Ishikawa (cell line): ENCODE measurements around the gene TMOD3.

Source experiments
- CEBPB ChIP-seq: IDR thresholded peaks from 2 replicates; pipeline ENCODE4 v1.6.1; 2012
- EGR1 ChIP-seq: IDR thresholded peaks from 2 replicates; pipeline ENCODE4 v1.6.1; 2012
- EP300 ChIP-seq: IDR thresholded peaks from 2 replicates; pipeline ENCODE4 v1.6.1; 2012; ENCODE audit warnings: borderline replicate concordance
- TAF1 ChIP-seq: IDR thresholded peaks from 2 replicates; pipeline ENCODE4 v1.6.1; 2012; ENCODE audit warnings: low read depth, mild to moderate bottlenecking
- TEAD4 ChIP-seq: IDR thresholded peaks from 2 replicates; pipeline ENCODE4 v1.6.1; 2012
- YY1 ChIP-seq: IDR thresholded peaks from 2 replicates; pipeline ENCODE4 v1.6.1; 2012; ENCODE audit warnings: low read depth
- TF ChIP-seq, protein P1 (sequence below): IDR thresholded peaks from 2 replicates; pipeline ENCODE4 v1.6.1; 2012

DNA sequence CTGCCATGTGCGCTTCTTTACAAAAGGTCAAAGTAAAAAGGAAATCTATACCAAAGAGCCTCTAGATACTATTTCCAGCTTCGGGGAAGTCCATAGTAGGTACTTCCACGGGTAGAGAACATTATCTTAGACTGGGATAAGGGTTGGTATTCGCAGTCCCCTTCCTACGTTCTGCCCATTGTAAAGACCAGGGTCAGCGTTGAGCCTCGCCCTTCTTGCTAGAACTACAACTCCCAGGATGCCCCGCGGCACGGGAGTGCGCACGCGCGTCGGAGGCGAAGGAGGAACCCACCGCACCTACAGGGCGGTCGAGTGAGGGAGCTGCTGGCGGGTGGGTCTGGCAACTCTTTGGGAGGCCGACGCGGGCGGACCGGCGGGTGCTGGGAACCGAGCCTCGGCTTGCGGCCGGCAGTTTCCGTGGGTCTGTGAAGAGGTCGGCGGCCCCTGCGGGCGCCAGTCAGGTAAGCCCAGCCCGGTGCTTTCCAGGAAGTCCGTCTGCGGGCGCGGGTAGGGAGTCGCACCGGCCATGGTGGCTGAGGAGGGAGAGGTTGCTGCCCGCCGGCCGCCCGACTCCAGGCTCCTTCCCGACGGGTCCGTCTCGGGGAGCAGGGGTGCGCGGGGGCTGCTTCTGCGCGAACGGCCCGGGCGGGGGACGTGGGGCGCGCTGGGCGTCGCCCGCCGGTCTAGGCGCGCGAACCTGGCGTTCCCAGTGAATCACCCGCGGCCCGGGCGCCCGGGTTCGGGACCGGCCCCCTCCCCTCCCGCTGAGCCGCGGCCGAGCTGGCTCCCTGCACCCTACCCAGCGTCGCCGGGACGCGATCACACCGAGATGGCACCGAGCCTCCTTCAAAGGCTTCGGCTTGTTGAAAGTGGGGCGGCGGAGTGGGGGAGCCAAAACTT, at the start of gene TMOD3:
- TF ChIP-seq EGR1 (no peak), EP300 (no peak), TEAD4 (no peak), YY1 (peak; percentile 55), CEBPB (no peak), TAF1 (peak; percentile 78)
- TF ChIP-seq, protein P1, sequence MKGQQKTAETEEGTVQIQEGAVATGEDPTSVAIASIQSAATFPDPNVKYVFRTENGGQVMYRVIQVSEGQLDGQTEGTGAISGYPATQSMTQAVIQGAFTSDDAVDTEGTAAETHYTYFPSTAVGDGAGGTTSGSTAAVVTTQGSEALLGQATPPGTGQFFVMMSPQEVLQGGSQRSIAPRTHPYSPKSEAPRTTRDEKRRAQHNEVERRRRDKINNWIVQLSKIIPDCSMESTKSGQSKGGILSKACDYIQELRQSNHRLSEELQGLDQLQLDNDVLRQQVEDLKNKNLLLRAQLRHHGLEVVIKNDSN, result 0 out of 2 replicates have a peak, but pooled peaks have one; percentile 7
